Measurements from ENCODE around the gene MAN1C1.

DNA sequence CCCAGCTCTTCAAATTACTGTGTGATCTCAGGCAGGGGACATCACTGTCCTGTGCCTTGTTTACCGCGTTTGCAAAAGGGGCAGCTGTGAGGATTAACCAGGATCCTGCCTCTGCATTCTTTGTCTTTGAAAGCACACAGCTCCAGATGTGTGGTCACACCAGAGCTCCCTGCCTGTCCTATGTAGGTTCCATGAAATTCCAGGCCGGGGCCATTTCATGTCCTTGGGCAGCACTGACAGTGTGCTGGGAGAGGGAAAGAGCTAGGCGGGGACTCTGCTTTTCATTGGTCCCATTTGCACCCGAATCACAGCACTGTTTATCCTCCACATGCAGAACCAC lies 141.2 kb downstream of the MAN1C1 start:
- TF ChIP-seq, protein P1, sequence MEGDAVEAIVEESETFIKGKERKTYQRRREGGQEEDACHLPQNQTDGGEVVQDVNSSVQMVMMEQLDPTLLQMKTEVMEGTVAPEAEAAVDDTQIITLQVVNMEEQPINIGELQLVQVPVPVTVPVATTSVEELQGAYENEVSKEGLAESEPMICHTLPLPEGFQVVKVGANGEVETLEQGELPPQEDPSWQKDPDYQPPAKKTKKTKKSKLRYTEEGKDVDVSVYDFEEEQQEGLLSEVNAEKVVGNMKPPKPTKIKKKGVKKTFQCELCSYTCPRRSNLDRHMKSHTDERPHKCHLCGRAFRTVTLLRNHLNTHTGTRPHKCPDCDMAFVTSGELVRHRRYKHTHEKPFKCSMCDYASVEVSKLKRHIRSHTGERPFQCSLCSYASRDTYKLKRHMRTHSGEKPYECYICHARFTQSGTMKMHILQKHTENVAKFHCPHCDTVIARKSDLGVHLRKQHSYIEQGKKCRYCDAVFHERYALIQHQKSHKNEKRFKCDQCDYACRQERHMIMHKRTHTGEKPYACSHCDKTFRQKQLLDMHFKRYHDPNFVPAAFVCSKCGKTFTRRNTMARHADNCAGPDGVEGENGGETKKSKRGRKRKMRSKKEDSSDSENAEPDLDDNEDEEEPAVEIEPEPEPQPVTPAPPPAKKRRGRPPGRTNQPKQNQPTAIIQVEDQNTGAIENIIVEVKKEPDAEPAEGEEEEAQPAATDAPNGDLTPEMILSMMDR (IDR thresholded peaks at IDR 0.05; ENCODE audit: extremely low read depth in 1 of 2, insufficient read depth in 1 of 2, low read depth in 1 of 2, low read length in 2 of 2) = no peak
- TF ChIP-seq POLR2AphosphoS5 (IDR thresholded peaks at IDR 0.05; ENCODE audit: insufficient read depth, low read depth, low read length) (no peak), EZH2 (IDR thresholded peaks at IDR 0.05; ENCODE audit: borderline replicate concordance, low read depth, low read length, severe bottlenecking) (no peak), GATA2 (IDR thresholded peaks at IDR 0.05; ENCODE audit: insufficient read depth, insufficient read length, low read depth, low read length) (no peak), POLR2A (IDR thresholded peaks at IDR 0.05; ENCODE audit: low read depth, low read length) (no peak)

Measured in endothelial cell of umbilical vein (primary cell).